Neural progenitor cell (in vitro differentiated cells): ENCODE results near the gene ADAMTS14.

Source experiments
- CTCF ChIP-seq: fragments of 200-600 bp; sonication (generic); IDR thresholded peaks from 2 replicates; pipeline ENCODE4 v1.5.1; 2017; ENCODE audit warnings: antibody characterized with exemption, mild to moderate bottlenecking
- EZH2 ChIP-seq: fragments of 200-600 bp; sonication (generic); IDR thresholded peaks from 2 replicates; pipeline ENCODE4 v1.6.1; 2017; ENCODE audit warnings: antibody characterized with exemption, mild to moderate bottlenecking, moderate library complexity

GRCh38 chr10:70772627-70773026 is 100.3 kb downstream of the ADAMTS14 start:
- TF ChIP-seq EZH2 (no peak), CTCF (no peak)
